GM12878 (cell line): ENCODE data around the gene KITLG. TPM values are rescaled to one million over a fixed set of nuclear protein-coding genes. Genes with fewer than 3 reads are reported as not detected.

Experiments used
- ATAC-seq: fragments of 200-7000 bp; cut with Tn5 transposase; 3 replicates; pipeline ENCODE4 v1.9.1; 2020; ENCODE audit warnings: mild to moderate bottlenecking, moderate library complexity
- BruUV-seq: library from RNA; stranded (reverse); fragments of 400-500 nt; replicated peaks from 2 replicates; lab custom pipeline; 2021; lab: Mats Ljungman, UMichigan
- CTCF ChIA-PET: fragments of 300-600 bp; sonication (Branson Sonifier 250); formaldehyde crosslinking; extraction: SDS; loops from one replicate; lab custom pipeline; 2021; ENCODE audit warnings: inconsistent platforms; lab: Yijun Ruan, JAX
- POLR2A ChIA-PET: fragments of 350-600 bp; formaldehyde crosslinking; extraction: SDS; loops from one replicate; lab custom pipeline; 2021; ENCODE audit warnings: inconsistent platforms; lab: Charles Lee
- RAD21 ChIA-PET: fragments of 300-600 bp; sonication (Branson Sonifier 250); formaldehyde crosslinking; loops from one replicate; lab custom pipeline; 2023; ENCODE audit warnings: antibody characterized with exemption; ENCODE audit not compliant: unreplicated experiment; lab: Charles Lee
- SMC1A ChIA-PET: fragments of 300-600 bp; sonication (Branson Sonifier 250); formaldehyde crosslinking; loops from one replicate; lab custom pipeline; 2023; ENCODE audit not compliant: unreplicated experiment, uncharacterized antibody; lab: Charles Lee
- DNase-seq: peaks from one replicate; pipeline ENCODE4 v3.0.0-alpha.2; 2011; ENCODE audit warnings: low read depth, low spot score
- FAIRE-seq: peaks from 3 replicates; lab custom pipeline; 2011; peaks lifted over from hg19 to GRCh38; lab: Jason Lieb, UNC
- H2AFZ ChIP-seq: 2 replicates; pipeline ENCODE4 v1.6.0; 2011; ENCODE audit warnings: low read depth, low read length, control low read depth; ENCODE audit not compliant: control insufficient read depth
- H3K27ac ChIP-seq: 2 replicates; pipeline ENCODE4 v1.5.1; 2011; ENCODE audit warnings: control low read depth; ENCODE audit not compliant: control insufficient read depth, insufficient read depth
- H3K27me3 ChIP-seq, 2 experiments: replicated peaks in 1 of 2; 2 replicates each; pipeline versions ENCODE4 v1.6.0 to v1.6.1; 2011; ENCODE audit warnings: low read length in 1 of 2; ENCODE audit not compliant: control insufficient read depth in 2 of 2, insufficient read depth in 2 of 2
- H3K36me3 ChIP-seq, 2 experiments: 2 replicates each; pipeline ENCODE4 v1.5.1; 2011; ENCODE audit warnings: low read length in 1 of 2; ENCODE audit not compliant: control insufficient read depth in 2 of 2, insufficient read depth in 2 of 2
- H3K4me1 ChIP-seq: 2 replicates; pipeline ENCODE4 v1.6.1; 2011; ENCODE audit warnings: mild to moderate bottlenecking, low read length, moderate library complexity, mixed read lengths; ENCODE audit not compliant: control insufficient read depth, insufficient read depth
- H3K4me2 ChIP-seq: 2 replicates; pipeline ENCODE4 v1.6.0; 2011; ENCODE audit warnings: control low read depth; ENCODE audit not compliant: control insufficient read depth, insufficient read depth
- H3K4me3 ChIP-seq: fragments of 200-600 bp; sonication (generic); 2 replicates; pipeline ENCODE4 v1.5.1; 2016
- H3K79me2 ChIP-seq: 2 replicates; pipeline ENCODE4 v1.6.0; 2011; ENCODE audit warnings: low read length; ENCODE audit not compliant: control insufficient read depth, insufficient read depth
- H3K9ac ChIP-seq: 2 replicates; pipeline ENCODE4 v1.8.0; 2011; ENCODE audit warnings: low read length, control low read depth, mixed read lengths; ENCODE audit not compliant: control insufficient read depth, insufficient read depth
- H3K9me3 ChIP-seq: replicated peaks from 3 replicates; pipeline ENCODE4 v1.5.1; 2011; ENCODE audit warnings: mild to moderate bottlenecking, low read length; ENCODE audit not compliant: control insufficient read depth, insufficient read depth
- H4K20me1 ChIP-seq: 2 replicates; pipeline ENCODE4 v1.6.0; 2011; ENCODE audit not compliant: control insufficient read depth, insufficient read depth
- BACH1 ChIP-seq: fragments of 450-650 bp; IDR thresholded peaks from 2 replicates; pipeline ENCODE4 v1.6.1; 2017; ENCODE audit warnings: mild to moderate bottlenecking, borderline replicate concordance
- CHD1 ChIP-seq: IDR thresholded peaks from 2 replicates; pipeline ENCODE4 v1.6.1; 2012; ENCODE audit warnings: low read depth, low read length, improper control_type of control experiment
- JUNB ChIP-seq: IDR thresholded peaks from 2 replicates; pipeline ENCODE4 v1.6.1; 2016; ENCODE audit warnings: antibody characterized with exemption, mild to moderate bottlenecking
- MXI1 ChIP-seq: fragments of 150-350 bp; IDR thresholded peaks from 2 replicates; pipeline ENCODE4 v1.6.1; 2011; ENCODE audit warnings: low read depth, mild to moderate bottlenecking, inconsistent platforms, low read length, improper control_type of control experiment
- PML ChIP-seq: IDR thresholded peaks from 2 replicates; pipeline ENCODE4 v1.6.1; 2012; ENCODE audit warnings: low read length, inconsistent platforms
- RBBP5 ChIP-seq: fragments of 200-600 bp; sonication (generic); conservative IDR thresholded peaks from 2 replicates; pipeline ENCODE4 v1.6.1; 2016
- TAF1 ChIP-seq: IDR thresholded peaks from 2 replicates; pipeline ENCODE4 v1.6.1; 2011; ENCODE audit warnings: mild to moderate bottlenecking, low read depth, low read length, borderline replicate concordance
- TCF7 ChIP-seq: IDR thresholded peaks from 2 replicates; pipeline ENCODE4 v1.6.1; 2014; ENCODE audit warnings: antibody characterized with exemption, borderline replicate concordance
- WGBS: methylation state at CpG from one replicate; pipeline ENCODE4 v1.1.6; 2016; ENCODE audit warnings: low lambda C conversion rate; ENCODE audit not compliant: insufficient replicate concordance, insufficient coverage; ENCODE audit errors: missing lambda C conversion rate; 5-methylcytosine and 5-hydroxymethylcytosine counted together
- in situ Hi-C: fragments of 300-500 bp; cut with MboI; formaldehyde crosslinking; loops from 9 replicates; pipeline ENCODE4 v1.14.3; 2018; ENCODE audit warnings: mixed read lengths
- intact Hi-C: fragments of 100-400 bp; cut with micrococcal nuclease; formaldehyde crosslinking; loops from one replicate; pipeline ENCODE4 v1.14.2; 2022; ENCODE audit not compliant: unreplicated experiment
- polyA plus RNA-seq, 11 experiments: library from polyadenylated mRNA; depleted of rRNA in 4 of 11; unstranded in 6 of 11; stranded (reverse) in 5 of 11; fragments of >200 nt; fragmentation: Nextera tagmentation in 4 of 11; fragmentation: Illumina TruSeq in 1 of 11; extraction: Ambion mirVana in 4 of 11; extraction: Trizol in 1 of 11; gene quantifications; 1 replicate in 1 of 11; 2 replicates in 10 of 11; pipeline versions ENCODE4 v1.2.1 to v1.2.3, GENCODE V29; 2011 to 2016; ENCODE audit warnings: inconsistent platforms in 2 of 11, missing spikeins in 2 of 11, low read depth in 1 of 11
- total RNA-seq, 4 experiments: library from RNA; depleted of rRNA in 3 of 4; stranded (reverse); fragments of >200 nt in 3 of 4; fragmentation: Illumina TruSeq in 1 of 4; extraction: Trizol in 1 of 4; gene quantifications; 2 replicates each; pipeline versions ENCODE4 v1.2.1 to v1.2.3, GENCODE V29; 2013 to 2021
- TF ChIP-seq, protein P1 (sequence below): IDR thresholded peaks from 2 replicates; pipeline ENCODE4 v1.6.1; 2011; ENCODE audit warnings: low read depth, low read length, improper control_type of control experiment, borderline replicate concordance
- TF ChIP-seq, protein P2 (sequence below): fragments of 450-650 bp; formaldehyde crosslinking; IDR thresholded peaks from 2 replicates; pipeline ENCODE4 v1.5.0; 2022; ENCODE audit warnings: mild to moderate bottlenecking, missing genetic modification characterization

KITLG gene
- total and polyA plus RNA-seq, 10 of the 15 experiments (the other 5 are each of a cell fraction or from before 2014, with no cell fraction given): 0.02 to 0.51 (median 0.09) TPM; not detected in 1

DNA sequence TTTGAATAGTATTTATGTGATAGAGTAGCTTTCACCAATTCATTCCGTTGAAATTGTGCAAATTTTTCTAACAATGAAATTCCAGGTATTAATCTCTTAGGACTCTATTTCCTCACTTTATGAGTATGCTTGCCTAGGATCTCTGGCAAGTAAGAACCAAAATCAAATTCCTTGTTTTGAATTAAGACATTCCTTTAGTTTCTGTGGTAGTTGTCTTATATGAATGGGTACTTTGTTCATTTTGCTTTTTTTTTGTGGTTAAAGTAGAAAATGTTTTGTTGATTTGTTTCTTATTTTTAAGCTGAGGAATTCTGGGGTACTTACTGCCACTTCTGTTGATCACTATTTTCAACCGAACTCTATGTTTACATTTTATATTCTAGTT is 59.8 kb downstream of the KITLG start:
- H2AFZ ChIP-seq: no peak overlapping the region
- POLR2A ChIA-PET: no interaction called here
- no peak for DNase-seq
- H4K20me1 ChIP-seq: no peaks in the 10 kb centered on the region
- FAIRE-seq: no peak
- CTCF ChIA-PET: no interaction called here
- no peak overlapping the region for H3K4me3 ChIP-seq
- H3K27me3 ChIP-seq: no peaks in the 10 kb centered on the region
- H3K9me3 ChIP-seq: no peaks in the 10 kb centered on the region
- no peaks in the 10 kb centered on the region for H3K79me2 ChIP-seq
- no peaks in the 10 kb centered on the region for H3K36me3 ChIP-seq
- no TSS peak for BruUV-seq
- no peak overlapping the region for H3K27ac ChIP-seq
- SMC1A ChIA-PET: interaction anchor here (2.0 kb wide), 1 partner anchor 10 kb away, joined by 5 read pairs; no protein-coding TSS in a partner anchor
- RAD21 ChIA-PET: no interaction called here
- in situ Hi-C loops: no loop called here
- H3K9ac ChIP-seq: no peak overlapping the region
- H3K4me2 ChIP-seq: no peak overlapping the region
- 13% methylated on average over 2 of the region's 2 CpGs for WGBS
- intact Hi-C loops: no loop called here
- no peak for ATAC-seq
- TF ChIP-seq BACH1 (no peak), PML (no peak), RBBP5 (no peak), TAF1 (no peak), MXI1 (no peak), CHD1 (no peak), JUNB (no peak), TCF7 (no peak)
- TF ChIP-seq, protein P1, sequence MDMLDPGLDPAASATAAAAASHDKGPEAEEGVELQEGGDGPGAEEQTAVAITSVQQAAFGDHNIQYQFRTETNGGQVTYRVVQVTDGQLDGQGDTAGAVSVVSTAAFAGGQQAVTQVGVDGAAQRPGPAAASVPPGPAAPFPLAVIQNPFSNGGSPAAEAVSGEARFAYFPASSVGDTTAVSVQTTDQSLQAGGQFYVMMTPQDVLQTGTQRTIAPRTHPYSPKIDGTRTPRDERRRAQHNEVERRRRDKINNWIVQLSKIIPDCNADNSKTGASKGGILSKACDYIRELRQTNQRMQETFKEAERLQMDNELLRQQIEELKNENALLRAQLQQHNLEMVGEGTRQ: no peak
- TF ChIP-seq, protein P2, sequence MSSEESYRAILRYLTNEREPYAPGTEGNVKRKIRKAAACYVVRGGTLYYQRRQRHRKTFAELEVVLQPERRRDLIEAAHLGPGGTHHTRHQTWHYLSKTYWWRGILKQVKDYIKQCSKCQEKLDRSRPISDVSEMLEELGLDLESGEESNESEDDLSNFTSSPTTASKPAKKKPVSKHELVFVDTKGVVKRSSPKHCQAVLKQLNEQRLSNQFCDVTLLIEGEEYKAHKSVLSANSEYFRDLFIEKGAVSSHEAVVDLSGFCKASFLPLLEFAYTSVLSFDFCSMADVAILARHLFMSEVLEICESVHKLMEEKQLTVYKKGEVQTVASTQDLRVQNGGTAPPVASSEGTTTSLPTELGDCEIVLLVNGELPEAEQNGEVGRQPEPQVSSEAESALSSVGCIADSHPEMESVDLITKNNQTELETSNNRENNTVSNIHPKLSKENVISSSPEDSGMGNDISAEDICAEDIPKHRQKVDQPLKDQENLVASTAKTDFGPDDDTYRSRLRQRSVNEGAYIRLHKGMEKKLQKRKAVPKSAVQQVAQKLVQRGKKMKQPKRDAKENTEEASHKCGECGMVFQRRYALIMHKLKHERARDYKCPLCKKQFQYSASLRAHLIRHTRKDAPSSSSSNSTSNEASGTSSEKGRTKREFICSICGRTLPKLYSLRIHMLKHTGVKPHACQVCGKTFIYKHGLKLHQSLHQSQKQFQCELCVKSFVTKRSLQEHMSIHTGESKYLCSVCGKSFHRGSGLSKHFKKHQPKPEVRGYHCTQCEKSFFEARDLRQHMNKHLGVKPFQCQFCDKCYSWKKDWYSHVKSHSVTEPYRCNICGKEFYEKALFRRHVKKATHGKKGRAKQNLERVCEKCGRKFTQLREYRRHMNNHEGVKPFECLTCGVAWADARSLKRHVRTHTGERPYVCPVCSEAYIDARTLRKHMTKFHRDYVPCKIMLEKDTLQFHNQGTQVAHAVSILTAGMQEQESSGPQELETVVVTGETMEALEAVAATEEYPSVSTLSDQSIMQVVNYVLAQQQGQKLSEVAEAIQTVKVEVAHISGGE (CRISPR knock-in tag): no peak
- H3K4me1 ChIP-seq: no peaks in the 10 kb centered on the region
